Testis (tissue), 2 donors: ENCODE data around the gene PAX7.

Source experiments
- CTCF ChIP-seq, 3 experiments: fragments of 450-650 bp in 2 of 3; fragments of 200-600 bp in 1 of 3; sonication (generic) in 1 of 3; IDR thresholded peaks; one replicate each; pipeline ENCODE4 v1.5.1; 2016 to 2019; ENCODE audit warnings: antibody characterized with exemption in 3 of 3, mild to moderate bottlenecking in 2 of 3, moderate library complexity in 1 of 3
- POLR2A ChIP-seq: fragments of 450-650 bp; IDR thresholded peaks from one replicate; pipeline ENCODE4 v1.6.1; 2017; ENCODE audit warnings: antibody characterized with exemption, mild to moderate bottlenecking, moderate library complexity

DNA sequence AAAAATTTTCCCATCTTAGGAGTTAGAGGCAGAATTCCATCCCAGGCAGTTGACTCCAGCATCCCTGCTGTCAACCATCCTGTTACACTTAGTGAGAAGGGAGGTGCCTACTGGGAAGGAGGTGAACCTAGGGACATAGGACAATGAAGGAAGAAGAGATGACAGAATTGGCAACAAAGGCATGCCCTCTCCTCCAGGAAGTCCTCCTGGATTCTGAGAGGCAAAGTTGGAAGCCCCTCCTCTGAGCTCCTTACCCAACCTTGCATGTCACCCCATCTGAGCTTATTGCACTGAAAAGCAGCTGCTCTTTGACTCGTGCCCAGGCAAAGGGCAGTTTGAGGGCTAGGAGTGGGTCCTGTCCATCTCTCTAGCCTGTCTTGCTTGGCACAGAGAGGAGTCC, 66.9 kb downstream of the PAX7 start:
- TF ChIP-seq CTCF (IDR thresholded peaks at IDR 0.05), result no peak
- TF ChIP-seq POLR2A, result no peak
